GM12878 (cell line): ENCODE results near the gene ETS1. TPM values are rescaled to one million over a fixed set of nuclear protein-coding genes. Genes with fewer than 3 reads are reported as not detected.

Experiments used
- ATAC-seq: fragments of 200-7000 bp; cut with Tn5 transposase; 3 replicates; pipeline ENCODE4 v1.9.1; 2020; ENCODE audit warnings: mild to moderate bottlenecking, moderate library complexity
- BruUV-seq: library from RNA; stranded (reverse); fragments of 400-500 nt; replicated peaks from 2 replicates; lab custom pipeline; 2021; lab: Mats Ljungman, UMichigan
- CTCF ChIA-PET: fragments of 300-600 bp; sonication (Branson Sonifier 250); formaldehyde crosslinking; extraction: SDS; loops from one replicate; lab custom pipeline; 2021; ENCODE audit warnings: inconsistent platforms; lab: Yijun Ruan, JAX
- POLR2A ChIA-PET: fragments of 350-600 bp; formaldehyde crosslinking; extraction: SDS; loops from one replicate; lab custom pipeline; 2021; ENCODE audit warnings: inconsistent platforms; lab: Charles Lee
- RAD21 ChIA-PET: fragments of 300-600 bp; sonication (Branson Sonifier 250); formaldehyde crosslinking; loops from one replicate; lab custom pipeline; 2023; ENCODE audit warnings: antibody characterized with exemption; ENCODE audit not compliant: unreplicated experiment; lab: Charles Lee
- SMC1A ChIA-PET: fragments of 300-600 bp; sonication (Branson Sonifier 250); formaldehyde crosslinking; loops from one replicate; lab custom pipeline; 2023; ENCODE audit not compliant: unreplicated experiment, uncharacterized antibody; lab: Charles Lee
- DNase-seq: peaks from one replicate; pipeline ENCODE4 v3.0.0-alpha.2; 2011; ENCODE audit warnings: low read depth, low spot score
- FAIRE-seq: peaks from 3 replicates; lab custom pipeline; 2011; peaks lifted over from hg19 to GRCh38; lab: Jason Lieb, UNC
- H2AFZ ChIP-seq: 2 replicates; pipeline ENCODE4 v1.6.0; 2011; ENCODE audit warnings: low read depth, low read length, control low read depth; ENCODE audit not compliant: control insufficient read depth
- H3K27ac ChIP-seq: 2 replicates; pipeline ENCODE4 v1.5.1; 2011; ENCODE audit warnings: control low read depth; ENCODE audit not compliant: control insufficient read depth, insufficient read depth
- H3K27me3 ChIP-seq, 2 experiments: replicated peaks in 1 of 2; 2 replicates each; pipeline versions ENCODE4 v1.6.0 to v1.6.1; 2011; ENCODE audit warnings: low read length in 1 of 2; ENCODE audit not compliant: control insufficient read depth in 2 of 2, insufficient read depth in 2 of 2
- H3K36me3 ChIP-seq, 2 experiments: 2 replicates each; pipeline ENCODE4 v1.5.1; 2011; ENCODE audit warnings: low read length in 1 of 2; ENCODE audit not compliant: control insufficient read depth in 2 of 2, insufficient read depth in 2 of 2
- H3K4me1 ChIP-seq: 2 replicates; pipeline ENCODE4 v1.6.1; 2011; ENCODE audit warnings: mild to moderate bottlenecking, low read length, moderate library complexity, mixed read lengths; ENCODE audit not compliant: control insufficient read depth, insufficient read depth
- H3K4me2 ChIP-seq: 2 replicates; pipeline ENCODE4 v1.6.0; 2011; ENCODE audit warnings: control low read depth; ENCODE audit not compliant: control insufficient read depth, insufficient read depth
- H3K4me3 ChIP-seq: fragments of 200-600 bp; sonication (generic); 2 replicates; pipeline ENCODE4 v1.5.1; 2016
- H3K79me2 ChIP-seq: 2 replicates; pipeline ENCODE4 v1.6.0; 2011; ENCODE audit warnings: low read length; ENCODE audit not compliant: control insufficient read depth, insufficient read depth
- H3K9ac ChIP-seq: 2 replicates; pipeline ENCODE4 v1.8.0; 2011; ENCODE audit warnings: low read length, control low read depth, mixed read lengths; ENCODE audit not compliant: control insufficient read depth, insufficient read depth
- H3K9me3 ChIP-seq: replicated peaks from 3 replicates; pipeline ENCODE4 v1.5.1; 2011; ENCODE audit warnings: mild to moderate bottlenecking, low read length; ENCODE audit not compliant: control insufficient read depth, insufficient read depth
- H4K20me1 ChIP-seq: 2 replicates; pipeline ENCODE4 v1.6.0; 2011; ENCODE audit not compliant: control insufficient read depth, insufficient read depth
- ATF3 ChIP-seq: IDR thresholded peaks from 2 replicates; pipeline ENCODE4 v1.6.1; 2011; ENCODE audit warnings: low read depth, mild to moderate bottlenecking, low read length, moderate library complexity, borderline replicate concordance; ENCODE audit errors: extremely low read depth
- CEBPZ ChIP-seq: fragments of 150-350 bp; IDR thresholded peaks from 2 replicates; pipeline ENCODE4 v1.6.1; 2016; ENCODE audit warnings: low read depth, low read length
- ESRRA ChIP-seq: IDR thresholded peaks from 2 replicates; pipeline ENCODE4 v1.6.1; 2012; ENCODE audit warnings: mild to moderate bottlenecking, low read length, improper control_type of control experiment
- ETV6 ChIP-seq, 2 experiments: fragments of 450-650 bp in 1 of 2; IDR thresholded peaks in 1 of 2; conservative IDR thresholded peaks in 1 of 2; 2 replicates each; pipeline ENCODE4 v1.6.1; 2014; ENCODE audit warnings: antibody characterized with exemption in 1 of 2, borderline replicate concordance in 1 of 2, low read depth in 1 of 2, mild to moderate bottlenecking in 1 of 2, moderate library complexity in 1 of 2
- RAD21 ChIP-seq: IDR thresholded peaks from 2 replicates; pipeline ENCODE4 v1.6.1; 2011; ENCODE audit warnings: mild to moderate bottlenecking, low read depth, low read length, moderate library complexity; ENCODE audit not compliant: insufficient read depth
- RELA ChIP-seq: fragments of 450-650 bp; IDR thresholded peaks from 2 replicates; pipeline ENCODE4 v1.8.0; 2014; ENCODE audit warnings: borderline replicate concordance; ENCODE audit not compliant: partially characterized antibody
- TARDBP ChIP-seq: IDR thresholded peaks from 2 replicates; pipeline ENCODE4 v1.6.1; 2016; ENCODE audit warnings: borderline replicate concordance
- ZNF217 ChIP-seq: fragments of 450-650 bp; IDR thresholded peaks from 2 replicates; pipeline ENCODE4 v1.6.1; 2017; ENCODE audit warnings: antibody characterized with exemption, mild to moderate bottlenecking
- WGBS: methylation state at CpG from one replicate; pipeline ENCODE4 v1.1.6; 2016; ENCODE audit warnings: low lambda C conversion rate; ENCODE audit not compliant: insufficient replicate concordance, insufficient coverage; ENCODE audit errors: missing lambda C conversion rate; 5-methylcytosine and 5-hydroxymethylcytosine counted together
- in situ Hi-C: fragments of 300-500 bp; cut with MboI; formaldehyde crosslinking; loops from 9 replicates; pipeline ENCODE4 v1.14.3; 2018; ENCODE audit warnings: mixed read lengths
- intact Hi-C: fragments of 100-400 bp; cut with micrococcal nuclease; formaldehyde crosslinking; loops from one replicate; pipeline ENCODE4 v1.14.2; 2022; ENCODE audit not compliant: unreplicated experiment
- polyA plus RNA-seq, 11 experiments: library from polyadenylated mRNA; depleted of rRNA in 4 of 11; unstranded in 6 of 11; stranded (reverse) in 5 of 11; fragments of >200 nt; fragmentation: Nextera tagmentation in 4 of 11; fragmentation: Illumina TruSeq in 1 of 11; extraction: Ambion mirVana in 4 of 11; extraction: Trizol in 1 of 11; gene quantifications; 1 replicate in 1 of 11; 2 replicates in 10 of 11; pipeline versions ENCODE4 v1.2.1 to v1.2.3, GENCODE V29; 2011 to 2016; ENCODE audit warnings: inconsistent platforms in 2 of 11, missing spikeins in 2 of 11, low read depth in 1 of 11
- total RNA-seq, 4 experiments: library from RNA; depleted of rRNA in 3 of 4; stranded (reverse); fragments of >200 nt in 3 of 4; fragmentation: Illumina TruSeq in 1 of 4; extraction: Trizol in 1 of 4; gene quantifications; 2 replicates each; pipeline versions ENCODE4 v1.2.1 to v1.2.3, GENCODE V29; 2013 to 2021

The ETS1 gene
- total and polyA plus RNA-seq, 10 of the 15 experiments (the other 5 are each of a cell fraction or from before 2014, with no cell fraction given): 12.5 to 112 (median 55.5) TPM

- TF ChIP-seq CEBPZ (no peak), ESRRA (no peak)
These were observed 80.3 kb downstream of the ETS1 start (continued) for GRCh38 chr11:128506999-128507611.

- Histone ChIP-seq H3K4me3 (no peak overlapping the region), H4K20me1 (no peaks in the 10 kb centered on the region; the same call in 1 of the 2 replicates), H3K4me1 (peaks cover 51% of the 10 kb centered on the region), H3K36me3 (peaks cover 8 to 10% of the 10 kb centered on the region in 2 experiments), H2AFZ (no peak overlapping the region), H3K9ac (no peak overlapping the region), H3K9me3 (no peaks in the 10 kb centered on the region), H3K27me3 (no peaks in the 10 kb centered on the region), H3K4me2 (no peak overlapping the region), H3K27ac (no peak overlapping the region), H3K79me2 (peaks cover 98% of the 10 kb centered on the region)
- no peak for DNase-seq
- POLR2A ChIA-PET: interaction anchor here (2.1 to 2.5 kb wide), 2 partner anchors 12 kb away, joined by 5 to 9 read pairs; no protein-coding TSS in a partner anchor
- in situ Hi-C loops: no loop called here
- no peak for ATAC-seq
- RAD21 ChIA-PET: interaction anchor here (0.6 to 1.4 kb wide), 3 partner anchors 9 to 14 kb away, joined by 3 to 6 read pairs (median 4); no protein-coding TSS in a partner anchor
- intact Hi-C loops: no loop called here
- FAIRE-seq: no peak
- SMC1A ChIA-PET: interaction anchor here (1.2 to 7.1 kb wide), 6 partner anchors 9 to 324 kb away, joined by 3 to 82 read pairs (median 6); no protein-coding TSS in a partner anchor
- CTCF ChIA-PET: interaction anchor here (1.0 to 2.0 kb wide), 3 partner anchors 22 to 216 kb away, joined by 3 to 7 read pairs (median 3); no protein-coding TSS in a partner anchor
- no TSS peak for BruUV-seq
- no peak for TF ChIP-seq ETV6 (conservative IDR thresholded peaks at IDR 0.05 in 1 of 2, IDR thresholded peaks at IDR 0.05 in 1 of 2; ENCODE audit: borderline replicate concordance in 1 of 2, low read depth in 1 of 2)
- no peak for TF ChIP-seq TARDBP
- TF ChIP-seq ATF3: no peak
- TF ChIP-seq RAD21: 0 out of 2 replicates have a peak, but pooled peaks have one; percentile 7
- no peak for TF ChIP-seq ZNF217
- TF ChIP-seq CEBPZ: no peak
- TF ChIP-seq RELA: no peak
- TF ChIP-seq, all 136 proteins: peak for 1
- 98% methylated on average over 15 of the region's 15 CpGs for WGBS
These were observed 81.0 kb downstream of the ETS1 start for GRCh38 chr11:128506356-128506755.
